Stimulated activated CD8-positive, alpha-beta memory T cell treated with anti-CD3 and anti-CD28 coated beads, Interleukin-12 subunit alpha, Interleukin-12 subunit beta, amount 100 ng/mL, for 4 hours (primary cell): Measurements from ENCODE around the gene UBTF.
"Not testable (repeated sequence)": the region's sequence is repeated elsewhere in the genome, so short reads cannot be mapped to it uniquely, and the experiment has no call there.

Experiments
- DNase-seq: peaks from one replicate; pipeline ENCODE4 v3.0.0-alpha.2; 2020; ENCODE audit warnings: low read depth

UBTF gene

DNA sequence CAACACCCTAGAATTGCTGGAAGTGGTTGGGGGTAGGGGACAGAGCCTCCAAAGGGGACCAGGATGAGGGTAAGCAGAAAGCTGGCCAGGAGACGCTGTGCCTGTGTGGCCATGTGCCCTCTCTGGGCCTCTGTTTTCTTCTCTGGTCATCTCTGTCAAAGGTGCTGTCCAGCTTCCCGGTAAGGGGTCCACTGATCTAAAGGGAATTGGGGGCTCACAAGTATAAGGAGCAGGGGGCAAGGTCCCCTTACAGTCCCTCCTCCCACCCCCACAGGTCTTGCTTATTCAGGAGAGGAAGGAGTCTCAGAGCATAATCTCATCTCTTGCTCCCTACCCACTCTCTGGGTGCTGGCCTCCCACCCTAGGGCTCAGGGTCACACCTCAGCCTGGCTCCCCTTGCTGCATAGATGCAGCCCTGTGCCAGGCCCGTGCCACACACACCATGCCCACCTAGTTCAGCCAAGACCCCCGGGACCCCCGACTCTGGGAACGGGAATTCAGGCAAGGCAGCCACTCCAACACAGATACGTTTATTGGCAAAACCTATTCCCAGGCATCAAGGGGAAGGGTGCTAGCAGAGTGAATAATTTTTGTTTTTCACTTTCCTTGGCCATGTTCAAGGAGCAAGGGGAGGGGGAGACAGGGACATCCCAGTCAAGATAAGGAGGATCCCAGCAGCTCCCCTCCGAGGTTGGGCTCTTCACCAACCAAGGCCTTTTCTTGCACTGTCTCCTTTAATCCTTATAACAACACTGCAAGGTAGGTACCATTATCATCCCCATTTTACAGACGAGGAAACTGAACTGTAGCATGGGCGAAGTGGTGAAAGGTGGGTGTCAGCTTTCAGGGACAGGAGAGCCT lies 28.6 kb upstream of the UBTF start:
- no peak for DNase-seq

DNA sequence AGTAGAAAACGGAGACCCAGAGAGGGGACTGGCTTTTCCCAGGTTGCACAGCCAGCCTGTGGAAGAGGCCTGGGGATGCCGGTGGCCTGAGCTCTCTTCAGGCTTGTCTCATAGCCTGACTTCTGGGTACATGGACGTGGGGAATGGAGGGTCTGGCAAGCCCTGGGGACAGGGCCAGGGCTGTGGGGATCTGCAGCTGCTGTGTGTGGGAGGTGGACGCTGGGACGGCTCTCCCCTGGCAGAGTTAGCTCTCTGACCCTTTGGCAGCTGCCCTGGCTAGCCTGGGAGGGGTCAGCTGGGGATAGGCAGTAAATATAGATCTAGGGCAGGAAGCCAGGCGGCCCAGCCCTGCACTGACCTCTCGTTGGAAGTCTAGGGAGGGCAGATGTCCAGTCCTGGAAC lies 28.0 kb upstream of the UBTF start:
- no peak for DNase-seq

DNA sequence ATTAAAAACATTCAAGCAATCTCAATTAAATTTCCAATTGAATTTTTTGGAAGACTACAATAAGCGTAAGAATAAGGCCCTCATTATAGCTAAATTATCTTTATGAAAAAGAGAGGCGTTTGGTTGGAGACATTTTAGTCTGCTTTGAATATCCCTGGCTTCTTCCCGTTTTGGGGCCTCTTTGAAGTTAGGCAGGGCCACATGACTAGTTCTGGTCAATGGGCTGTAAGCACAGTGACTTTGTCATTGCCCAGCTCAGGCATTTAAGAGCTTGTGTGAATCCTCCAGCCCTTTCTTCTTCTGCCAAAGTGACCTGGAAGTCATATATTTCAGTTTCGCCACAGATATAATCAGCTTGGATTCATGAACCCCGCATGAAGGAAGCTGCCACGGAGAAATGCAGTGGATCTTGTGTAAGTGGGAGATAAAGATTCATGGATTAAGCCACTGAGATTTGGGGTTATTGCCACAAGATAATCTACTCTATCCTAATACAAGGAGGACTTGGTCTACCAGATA lies 21.7 kb upstream of the UBTF start:
- DNase-seq = no peak

- not testable (repeated sequence) for DNase-seq
Observed at GRCh38 chr17:44237886-44238285, 18.4 kb upstream of the UBTF start.

DNA sequence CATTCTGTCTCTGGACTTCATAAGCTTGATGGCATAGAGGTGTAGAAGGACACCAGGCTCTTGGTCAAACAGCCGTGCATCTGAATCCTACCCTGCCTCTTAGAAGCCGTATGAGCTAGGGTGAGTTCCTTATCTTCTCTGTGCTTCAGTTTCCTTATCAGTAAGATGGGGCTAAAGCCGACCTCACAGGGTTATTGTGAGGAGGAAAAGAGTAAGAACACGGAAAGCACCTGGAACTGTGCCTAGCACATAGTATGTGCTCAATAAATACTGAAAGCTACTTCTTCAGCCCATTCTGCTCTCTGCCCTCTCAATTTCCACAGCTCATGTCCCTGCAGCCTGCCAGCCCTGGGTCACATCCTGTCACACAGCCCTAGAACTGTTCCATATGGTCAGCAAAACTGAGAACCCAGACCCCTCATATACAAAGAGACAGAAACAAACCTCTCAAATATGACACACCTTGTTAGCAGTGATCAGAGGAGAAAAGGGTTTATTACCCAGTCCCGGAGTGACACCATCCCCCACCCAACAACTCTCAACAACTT lies 17.0 kb upstream of the UBTF start:
- no peak for DNase-seq

GRCh38 chr17:44235583-44235936 lies 16.1 kb upstream of the UBTF start:
- no peak for DNase-seq

DNA sequence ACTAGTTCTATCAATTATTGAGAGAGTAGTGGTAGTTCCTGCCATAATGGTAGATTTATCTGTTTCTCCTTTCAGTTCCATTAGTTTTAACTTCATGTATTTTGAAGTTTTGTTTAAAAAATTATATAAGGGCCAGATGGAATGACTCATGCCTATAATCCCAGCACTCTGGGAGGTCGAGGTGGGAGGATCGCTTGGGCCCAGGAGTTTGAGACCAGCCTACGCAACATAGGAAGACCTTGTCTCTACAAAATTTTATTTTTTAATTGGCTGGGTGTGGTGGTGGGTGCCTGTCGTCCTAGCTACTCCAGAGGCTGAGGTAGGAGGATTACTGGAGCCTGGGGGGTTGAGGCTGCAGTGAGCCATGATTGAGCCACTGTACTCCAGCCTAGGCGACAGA lies 14.1 kb upstream of the UBTF start:
- no peak for DNase-seq

- DNase-seq = no peak
Observed at GRCh38 chr17:44232061-44232460, 12.6 kb upstream of the UBTF start.

DNA sequence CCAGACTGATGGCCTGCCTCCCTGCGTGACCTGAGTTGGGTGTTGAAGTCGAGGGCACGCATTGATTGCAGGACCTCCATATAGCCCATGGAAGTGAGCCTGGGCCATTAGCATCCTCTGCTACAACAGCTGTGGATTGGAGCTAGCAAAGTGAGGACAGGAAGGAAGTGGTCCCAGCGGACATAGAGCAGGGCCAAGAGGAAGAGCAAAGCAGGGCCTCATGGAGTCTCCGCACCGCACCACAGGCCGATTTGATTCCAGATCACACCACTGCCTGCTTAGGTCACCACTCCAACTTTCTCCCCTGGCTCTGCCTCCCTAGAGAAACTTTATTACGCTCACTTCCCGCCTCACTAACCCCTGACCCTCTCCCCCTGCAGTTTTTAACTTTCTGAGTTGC lies 10.7 kb upstream of the UBTF start:
- DNase-seq = no peak

GRCh38 chr17:44229090-44229489 lies 9.6 kb upstream of the UBTF start:
- DNase-seq = no peak

- no peak for DNase-seq
Observed at GRCh38 chr17:44223541-44224071, 4.1 kb upstream of the UBTF start.

- no peak for DNase-seq
Observed at GRCh38 chr17:44222112-44222869, 2.8 kb upstream of the UBTF start.

DNA sequence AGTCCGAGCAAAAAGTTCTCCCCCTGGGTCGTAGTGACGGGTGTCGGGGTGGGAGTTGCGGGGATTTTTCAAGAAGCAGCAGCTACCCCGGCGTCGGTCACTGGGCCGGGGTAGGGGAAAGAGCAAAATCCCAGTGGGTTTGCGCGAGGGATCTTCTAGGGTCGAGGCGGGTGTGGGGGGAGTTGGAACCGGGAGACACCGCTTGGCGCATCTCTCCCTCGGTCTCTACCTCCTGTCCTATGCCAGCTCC lies 2.3 kb upstream of the UBTF start:
- DNase-seq = no peak

DNA sequence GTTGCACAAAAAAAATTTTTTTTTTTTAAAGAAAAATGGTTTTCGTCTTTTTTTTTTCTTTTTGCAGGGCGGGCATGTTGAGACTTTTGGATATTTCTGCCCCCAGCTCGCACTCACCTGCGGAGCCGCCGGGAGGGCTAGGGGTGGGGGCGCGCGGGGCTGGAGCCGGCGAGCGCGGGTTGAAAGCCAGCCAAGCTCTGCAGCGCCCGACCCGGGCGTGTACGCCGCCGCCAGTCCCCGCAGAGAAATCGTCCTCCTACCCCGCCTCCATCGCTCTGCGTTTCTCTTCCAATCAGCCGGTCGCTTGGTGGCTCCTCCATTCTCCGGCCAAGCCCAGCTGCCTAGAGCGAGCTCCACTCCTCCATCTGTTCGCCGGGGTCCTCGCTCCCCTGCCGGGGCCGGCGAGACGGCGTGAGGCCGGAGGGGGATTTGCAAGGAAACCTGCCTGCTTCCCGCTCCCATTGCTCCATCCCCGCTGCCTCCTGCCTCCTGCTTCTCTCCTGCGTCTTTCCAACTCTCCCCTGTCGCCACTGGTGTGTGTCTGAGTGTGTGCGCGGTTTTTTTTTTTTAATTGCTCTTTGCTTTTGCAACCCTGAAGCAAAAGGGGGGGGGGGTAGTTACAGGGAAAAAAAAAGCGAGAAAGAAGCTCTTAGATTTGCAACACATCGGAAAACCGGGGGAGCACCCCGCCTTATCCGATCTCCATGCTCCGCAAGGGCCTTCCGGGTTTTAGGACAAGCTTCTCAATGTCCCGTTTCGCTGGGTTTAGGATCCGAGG lies 1.8 kb upstream of the UBTF start:
- DNase-seq = peak; percentile 29

- peak; percentile 41 for DNase-seq
Observed at GRCh38 chr17:44220213-44221083, 973 bp upstream of the UBTF start.

DNA sequence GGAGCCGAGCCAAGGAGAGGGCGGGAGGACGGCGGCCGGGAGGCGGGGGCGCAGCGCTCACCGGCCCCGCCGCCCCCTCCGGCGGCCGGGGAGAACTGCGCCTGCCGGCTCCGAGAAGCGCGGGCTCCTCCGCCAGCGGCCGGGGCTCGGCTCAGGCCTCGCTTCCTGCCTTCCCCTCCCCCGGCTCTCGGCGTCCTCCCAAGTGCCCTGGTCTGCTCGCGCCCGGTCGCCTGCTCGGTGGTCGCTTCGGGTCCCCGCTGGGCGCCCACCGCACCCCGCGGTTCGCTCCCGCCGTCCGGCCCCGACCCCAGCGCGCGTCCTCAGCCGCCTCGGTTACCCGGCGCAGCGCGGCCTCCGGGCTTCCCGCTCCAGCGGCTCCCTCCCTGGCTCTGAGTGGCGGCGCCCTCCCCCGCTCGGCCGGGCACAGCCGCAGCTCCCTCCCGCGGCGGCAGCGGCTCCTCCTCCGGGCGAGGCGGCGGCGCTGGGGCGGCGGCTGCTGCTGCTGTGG lies 313 bp downstream of the UBTF start:
- peak; percentile 63 for DNase-seq

DNA sequence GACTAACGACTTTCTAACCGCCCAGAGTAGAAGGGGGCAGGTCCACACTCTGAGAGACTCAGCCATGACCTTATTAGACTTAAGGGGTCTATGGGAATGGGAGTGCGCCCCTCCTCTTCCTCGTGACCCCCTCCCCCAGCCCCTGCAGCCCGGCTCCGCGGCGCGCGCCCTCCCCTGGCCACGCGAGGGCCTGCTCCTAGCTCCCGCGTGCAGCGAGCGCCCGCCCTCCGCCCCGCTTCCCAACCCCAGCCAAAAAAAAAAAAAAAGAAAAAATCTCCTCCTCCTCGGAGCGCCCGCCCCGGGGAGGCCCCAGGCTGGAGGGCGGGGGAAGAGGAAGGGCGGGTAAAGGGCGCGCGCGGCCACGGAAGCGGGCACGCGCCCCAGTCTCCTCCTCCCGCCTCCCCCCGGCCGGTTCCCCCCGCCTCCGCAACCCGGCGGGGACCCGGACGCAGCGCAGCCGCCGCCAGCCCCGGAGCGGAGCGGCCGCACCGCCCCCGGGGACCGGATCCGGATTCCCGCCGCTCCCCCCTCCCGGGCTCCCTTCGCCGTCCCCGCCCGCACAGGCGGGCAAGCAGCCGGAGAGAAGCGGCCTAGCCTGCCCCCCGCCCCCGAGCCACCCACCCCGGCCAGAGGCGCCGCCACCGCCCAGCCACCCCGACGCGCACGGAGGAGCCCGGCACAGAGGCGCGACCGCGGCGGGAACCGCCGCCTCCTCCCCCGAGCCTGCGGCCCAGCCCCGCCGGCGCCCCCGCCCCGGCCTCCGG lies 949 bp downstream of the UBTF start:
- DNase-seq = peak; percentile 86

DNA sequence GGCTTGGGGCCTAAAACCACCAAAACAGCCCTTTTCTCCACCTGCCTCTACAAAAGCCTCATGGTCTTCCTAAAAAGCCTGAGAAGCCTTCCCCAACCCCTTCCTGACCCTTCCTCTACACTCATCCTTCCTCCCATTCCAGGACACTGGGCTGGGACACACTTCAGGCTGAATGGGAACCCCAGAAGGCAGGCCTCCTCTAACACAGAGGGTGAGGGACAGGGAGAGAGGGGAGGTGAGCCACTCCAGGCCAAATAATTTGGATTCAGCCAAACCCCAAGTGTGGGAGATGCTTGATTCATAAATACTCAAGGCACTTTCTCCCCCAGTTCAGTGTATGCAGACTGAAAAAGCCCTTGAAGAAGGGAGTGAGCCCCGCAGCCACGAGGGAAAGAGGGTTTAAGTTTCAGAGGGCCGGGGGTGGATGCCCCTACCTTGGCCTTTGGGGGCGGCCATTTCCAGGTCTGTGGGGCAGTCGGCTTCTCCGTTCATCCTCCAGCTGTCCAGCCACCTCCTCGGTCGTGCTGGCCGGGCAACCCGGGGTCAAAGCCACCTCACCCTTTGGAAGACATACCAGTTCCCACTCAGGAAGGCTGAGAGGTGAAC lies 1.6 kb downstream of the UBTF start:
- no peak for DNase-seq

DNA sequence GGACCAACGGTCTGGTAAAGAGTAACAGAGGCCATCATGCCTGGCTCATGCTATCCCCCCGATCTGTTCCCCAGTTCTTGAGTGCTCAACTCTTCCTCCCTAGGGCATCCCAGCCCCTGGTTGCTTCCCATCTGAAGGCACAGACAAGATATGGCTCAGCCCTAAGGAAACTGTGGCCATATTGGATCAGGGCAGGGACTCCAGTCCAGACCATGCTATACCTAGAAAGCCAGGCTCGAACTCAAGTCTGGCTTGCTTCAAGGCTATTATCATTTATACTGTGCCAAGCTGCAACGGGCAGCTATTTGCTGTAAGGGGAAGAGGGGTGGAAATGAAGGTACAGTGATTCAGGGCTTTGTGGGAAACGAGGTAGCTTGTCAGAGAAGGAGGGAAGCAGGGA lies 2.8 kb downstream of the UBTF start:
- DNase-seq = no peak

GRCh38 chr17:44216173-44216572 lies 3.3 kb downstream of the UBTF start:
- DNase-seq = no peak
